Measurements from ENCODE around the gene PERCC1.

The PERCC1 gene

GRCh38 chr16:1412847-1413246 is 18.0 kb upstream of the PERCC1 start:
- no peak for DNase-seq (ENCODE audit: low read depth in 2 of 2)

- DNase-seq (ENCODE audit: low read depth in 2 of 2): peak; percentile 24 to 25
Measured at GRCh38 chr16:1413684-1414531, 17.0 kb upstream of the PERCC1 start.

- DNase-seq (ENCODE audit: low read depth in 2 of 2): peak; percentile 64 to 66
Measured at GRCh38 chr16:1414532-1415260, 16.2 kb upstream of the PERCC1 start, which contains the start of gene UNKL. Gene UNKL, minus strand, starts transcription at chr16:1414704. Its CDS starts 13 bp downstream, at chr16:1414691.

- no peak for DNase-seq (ENCODE audit: low read depth in 2 of 2)
Measured at GRCh38 chr16:1416521-1416941, 14.3 kb upstream of the PERCC1 start.

GRCh38 chr16:1420111-1420539 is 10.8 kb upstream of the PERCC1 start:
- DNase-seq (ENCODE audit: low read depth in 2 of 2): no peak

GRCh38 chr16:1422076-1422475 is 8.8 kb upstream of the PERCC1 start:
- no peak for DNase-seq (ENCODE audit: low read depth in 2 of 2)

GRCh38 chr16:1424028-1424427 is 6.8 kb upstream of the PERCC1 start:
- no peak for DNase-seq (ENCODE audit: low read depth in 2 of 2)

GRCh38 chr16:1425616-1426370 is 5.1 kb upstream of the PERCC1 start:
- DNase-seq (ENCODE audit: low read depth in 2 of 2): no peak

GRCh38 chr16:1426734-1427471 is 4.0 kb upstream of the PERCC1 start:
- no peak for DNase-seq (ENCODE audit: low read depth in 2 of 2)

GRCh38 chr16:1427473-1428461 is 3.1 kb upstream of the PERCC1 start:
- no peak for DNase-seq (ENCODE audit: low read depth in 2 of 2)

- no peak for DNase-seq (ENCODE audit: low read depth in 2 of 2)
Measured at GRCh38 chr16:1428511-1428910, 2.4 kb upstream of the PERCC1 start.

- DNase-seq (ENCODE audit: low read depth in 2 of 2): no peak
Measured at GRCh38 chr16:1429012-1429411, 1.9 kb upstream of the PERCC1 start.

GRCh38 chr16:1429631-1430030 is 1.2 kb upstream of the PERCC1 start:
- no peak for DNase-seq (ENCODE audit: low read depth in 2 of 2)

- no peak for DNase-seq (ENCODE audit: low read depth in 2 of 2)
Measured at GRCh38 chr16:1430214-1430758, 592 bp upstream of the PERCC1 start.

- DNase-seq (ENCODE audit: low read depth in 2 of 2): no peak
Measured at GRCh38 chr16:1431497-1432270, 806 bp downstream of the PERCC1 start.

- DNase-seq (ENCODE audit: low read depth in 2 of 2): no peak
Measured at GRCh38 chr16:1432388-1433262, 1.7 kb downstream of the PERCC1 start.

- DNase-seq (ENCODE audit: low read depth in 2 of 2): no peak
Measured at GRCh38 chr16:1433263-1433560, 2.3 kb downstream of the PERCC1 start.

- no peak for DNase-seq (ENCODE audit: low read depth in 2 of 2)
Measured at GRCh38 chr16:1433756-1434155, 2.9 kb downstream of the PERCC1 start.

Measured in activated CD8-positive, alpha-beta memory T cell treated with anti-CD3 and anti-CD28 coated beads for 4 hours (primary cell).